Measurements from ENCODE around the gene XPA. TPM values are rescaled to one million over a fixed set of nuclear protein-coding genes. Genes with fewer than 3 reads are reported as not detected.
A peak's percentile ranks its signal among the peaks of the same experiment; 100 is the strongest.

The XPA gene
- total RNA-seq (2016; rRNA removed; fragmentation: Illumina TruSeq; extraction: Trizol) (12.5 and 15.2 TPM in 2 replicates), polyA plus RNA-seq (2011; rRNA removed) (2.3 and 2.5 TPM in 2 replicates), polyA minus RNA-seq (2011; rRNA and poly(A)+ RNA removed; ENCODE audit: low replicate concordance) (0.77 and 1.4 TPM in 2 replicates), Bru-seq, nascent RNA (percentile 89 among the genes with signal in this experiment), BruChase-seq, experiment 1, labeled RNA remaining after a 6-hour chase (percentile 70 among the genes with signal in this experiment), BruChase-seq, experiment 2, labeled RNA remaining after a 2-hour chase (percentile 79 among the genes with signal in this experiment)
- total RNA-seq (2016; cell fraction: cytosol; rRNA removed; fragmentation: Illumina TruSeq; extraction: Trizol; ENCODE audit: low read depth) = 6.3 TPM in 2 replicates
- 12.1 and 13.9 TPM in 2 replicates for total RNA-seq (2016; cell fraction: insoluble cytoplasmic fraction; rRNA removed; fragmentation: Illumina TruSeq; extraction: Trizol)
- 6.6 and 7.3 TPM in 2 replicates for total RNA-seq (2016; cell fraction: membrane; rRNA removed; fragmentation: Illumina TruSeq; extraction: Trizol)
- 14.5 and 16.6 TPM in 2 replicates for total RNA-seq (2016; cell fraction: nucleus; rRNA removed; fragmentation: Illumina TruSeq; extraction: Trizol)
- polyA plus RNA-seq (2011; cell fraction: cytosol; rRNA removed) = 1.2 and 1.4 TPM in 2 replicates
- 1.9 and 3.0 TPM in 2 replicates for polyA plus RNA-seq (2011; cell fraction: nucleus; rRNA removed)
- 8.1 and 11.3 TPM in 2 replicates for polyA plus RNA-seq (2012)
- 5.1 and 5.4 TPM in 2 replicates for polyA plus RNA-seq (2016; cell fraction: cytosol; fragmentation: Illumina TruSeq; extraction: Trizol; ENCODE audit: low read depth)
- polyA plus RNA-seq (2016; cell fraction: insoluble cytoplasmic fraction; fragmentation: Illumina TruSeq; extraction: Trizol; ENCODE audit: low read depth) = 14.8 and 17.1 TPM in 2 replicates
- polyA plus RNA-seq (2016; cell fraction: membrane; fragmentation: Illumina TruSeq; extraction: Trizol; ENCODE audit: low read depth) = 5.3 and 5.8 TPM in 2 replicates
- polyA plus RNA-seq (2016; cell fraction: nucleus; fragmentation: Illumina TruSeq; extraction: Trizol; ENCODE audit: insufficient read depth, low read depth) = 16.5 and 19.7 TPM in 2 replicates
- 1.3 and 3.5 TPM in 2 replicates for polyA minus RNA-seq (2011; cell fraction: cytosol; rRNA and poly(A)+ RNA removed)
- polyA minus RNA-seq (2011; cell fraction: nucleus; rRNA and poly(A)+ RNA removed) = 16.7 and 17.8 TPM in 2 replicates
- long read RNA-seq, experiment 1, transcript XPA-201 (6 exons, 1,417 nt) = major isoform, 17 of 35 reads
- long read RNA-seq, experiment 1, partial matches to known transcripts = 14 of 35 reads
- long read RNA-seq, experiment 1, other reads (novel, unspliced or antisense) = 3 of 35 reads
- long read RNA-seq, experiment 2, transcript XPA-201 (6 exons, 1,417 nt) = major isoform, 19 of 35 reads
- long read RNA-seq, experiment 2, partial matches to known transcripts = 11 of 35 reads
- long read RNA-seq, experiment 2, other reads (novel, unspliced or antisense) = 4 of 35 reads

DNA sequence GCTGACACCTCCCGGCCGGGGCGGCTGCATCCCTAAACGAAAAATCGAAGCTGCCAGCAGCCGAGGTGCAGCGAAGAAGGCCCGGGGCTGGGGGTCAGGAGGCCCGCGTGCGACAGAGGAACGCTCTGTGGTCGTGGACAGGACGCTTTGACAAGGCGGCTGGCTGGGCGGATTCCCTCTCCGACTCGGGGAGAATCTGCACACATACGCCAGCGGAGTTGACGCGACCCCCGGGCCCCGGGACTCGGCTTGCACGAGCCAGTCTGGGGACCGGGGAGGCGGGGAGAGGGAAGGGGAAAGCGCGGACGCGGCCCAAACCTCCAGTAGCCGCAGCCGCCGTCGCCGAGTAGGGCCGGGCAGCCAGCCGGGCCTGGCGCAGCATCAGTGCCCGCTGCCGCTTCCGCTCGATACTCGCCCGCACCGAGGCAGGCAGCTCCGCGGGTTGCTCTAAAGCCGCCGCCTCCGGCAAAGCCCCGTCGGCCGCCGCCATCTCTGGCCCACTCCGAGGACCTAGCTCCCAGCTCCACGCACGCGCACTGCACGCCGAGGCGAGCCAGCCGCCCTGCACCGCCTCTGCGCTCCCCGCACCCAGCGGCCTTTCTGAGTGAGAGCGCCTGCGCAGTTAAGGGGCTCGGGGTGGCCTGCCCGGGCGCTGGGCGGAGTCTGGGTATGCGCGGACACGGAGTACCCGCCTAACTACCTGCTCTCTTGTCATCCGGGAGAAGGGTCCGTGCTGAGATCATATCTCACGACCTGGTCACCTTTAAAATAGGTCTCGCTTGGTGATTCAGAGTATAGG is at the start of gene XPA:
Gene XPA, minus strand, starts transcription at position 538 of the 799 bp plus-strand sequence. Its CDS starts 48 bp downstream, at position 490.
- Histone ChIP-seq H2AFZ (ENCODE audit: low read length) (peak within 1 kb of the TSS; percentile 91), H3K4me1 (ENCODE audit: insufficient read depth, low read length) (peaks cover 66% of the 10 kb centered on the region), H3K79me2 (ENCODE audit: insufficient read depth, low read length) (peaks cover 34% of the 10 kb centered on the region), H3K36me3 (replicated peaks in 1 of 2; ENCODE audit: control insufficient read depth in 1 of 2, insufficient read depth in 2 of 2, low read length in 2 of 2) (no peaks in the 10 kb centered on the region; a peak in 1 of 5 replicates), H3K27me3 (ENCODE audit: control insufficient read depth in 1 of 2, insufficient read depth in 2 of 2, low read length in 2 of 2) (no peaks in the 10 kb centered on the region), H4K20me1 (ENCODE audit: insufficient read depth, low read length) (no peaks in the 10 kb centered on the region), H3K9ac (ENCODE audit: insufficient read depth, low read depth, low read length) (peak within 1 kb of the TSS; percentile 92), H3K9me3 (ENCODE audit: low read length) (no peaks in the 10 kb centered on the region), H3K4me2 (ENCODE audit: low read depth, low read length) (peak within 1 kb of the TSS; percentile 82), H3K4me3 (replicated peaks in 1 of 3; ENCODE audit: insufficient read depth in 1 of 3, low read depth in 2 of 3, low read length in 3 of 3) (peak within 1 kb of the TSS; percentile 83 to 86 (median 85)), H3K27ac (ENCODE audit: extremely low read length, insufficient read depth, low read length) (peak within 1 kb of the TSS; percentile 82)
- CTCF ChIA-PET (ENCODE audit: low intra/inter-chr PET ratio, low total read pairs) = no interaction called here
- in situ Hi-C loops (cut with HindIII; ENCODE audit: extremely low pct_ligation_motif_present, low pct_unique_long_range_greater_than_20kb) = no loop called here
- peak; percentile 80 for FAIRE-seq
- WGBS (ENCODE audit: low lambda C conversion rate) = 1% methylated on average over 44 of the region's 82 CpGs
- ATAC-seq = peak; percentile 95
- no TSS peak for BruUV-seq (replicated peaks)
- intact Hi-C loops (cut with micrococcal nuclease; ENCODE audit: unreplicated experiment) = no loop called here
- POLR2A ChIA-PET = interaction anchor here (1.0 to 2.8 kb wide), 15 partner anchors 9 to 531 kb away, joined by 3 to 20 read pairs (median 4); partner anchors contain the start of genes ANP32B, NANS, NCBP1 and TRMO
- DNase-seq (ENCODE audit: low spot score) = peak; percentile 92
- no peak for TF ChIP-seq ZFP37 (CRISPR knock-in tag; IDR thresholded peaks at IDR 0.05; ENCODE audit: borderline replicate concordance)
- no peak for TF ChIP-seq IRX3 (CRISPR knock-in tag; IDR thresholded peaks at IDR 0.05; ENCODE audit: borderline replicate concordance, low read depth)
- 0 out of 2 replicates have a peak, but pooled peaks have one; percentile 29 for TF ChIP-seq ZNF232 (CRISPR knock-in tag; IDR thresholded peaks at IDR 0.05; ENCODE audit: borderline replicate concordance)
- no peak for TF ChIP-seq RFX5 (IDR thresholded peaks at IDR 0.05; ENCODE audit: low read depth, low read length)
- TF ChIP-seq ZNF562 (CRISPR knock-in tag; IDR thresholded peaks at IDR 0.05; ENCODE audit: borderline replicate concordance) = no peak
- peak; percentile 6 for TF ChIP-seq TBL1XR1 (IDR thresholded peaks at IDR 0.05; ENCODE audit: borderline replicate concordance, low read length, partially characterized antibody)
- peak; percentile 78; the same call in 1 of the 2 replicates for TF ChIP-seq ZNF589 (CRISPR knock-in tag; conservative IDR thresholded peaks at IDR 0.05)
- no peak for TF ChIP-seq PHF5A (CRISPR knock-in tag; IDR thresholded peaks at IDR 0.05; ENCODE audit: low read depth, unreplicated experiment)
- no peak for TF ChIP-seq FLYWCH1 (CRISPR knock-in tag; IDR thresholded peaks at IDR 0.05)
- no peak for TF ChIP-seq MTA3 (CRISPR knock-in tag; IDR thresholded peaks at IDR 0.05)
- TF ChIP-seq, protein P1, sequence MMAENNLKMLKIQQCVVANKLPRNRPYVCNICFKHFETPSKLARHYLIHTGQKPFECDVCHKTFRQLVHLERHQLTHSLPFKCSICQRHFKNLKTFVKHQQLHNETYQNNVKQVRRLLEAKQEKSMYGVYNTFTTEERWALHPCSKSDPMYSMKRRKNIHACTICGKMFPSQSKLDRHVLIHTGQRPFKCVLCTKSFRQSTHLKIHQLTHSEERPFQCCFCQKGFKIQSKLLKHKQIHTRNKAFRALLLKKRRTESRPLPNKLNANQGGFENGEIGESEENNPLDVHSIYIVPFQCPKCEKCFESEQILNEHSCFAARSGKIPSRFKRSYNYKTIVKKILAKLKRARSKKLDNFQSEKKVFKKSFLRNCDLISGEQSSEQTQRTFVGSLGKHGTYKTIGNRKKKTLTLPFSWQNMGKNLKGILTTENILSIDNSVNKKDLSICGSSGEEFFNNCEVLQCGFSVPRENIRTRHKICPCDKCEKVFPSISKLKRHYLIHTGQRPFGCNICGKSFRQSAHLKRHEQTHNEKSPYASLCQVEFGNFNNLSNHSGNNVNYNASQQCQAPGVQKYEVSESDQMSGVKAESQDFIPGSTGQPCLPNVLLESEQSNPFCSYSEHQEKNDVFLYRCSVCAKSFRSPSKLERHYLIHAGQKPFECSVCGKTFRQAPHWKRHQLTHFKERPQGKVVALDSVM (CRISPR knock-in tag; IDR thresholded peaks at IDR 0.05) = peak; percentile 66
- peak; percentile 82 for TF ChIP-seq GABPB1 (CRISPR knock-in tag; IDR thresholded peaks at IDR 0.05)
- TF ChIP-seq ZNF850 (CRISPR knock-in tag; conservative IDR thresholded peaks at IDR 0.05) = no peak
- no peak for TF ChIP-seq ZNF354B (CRISPR knock-in tag; IDR thresholded peaks at IDR 0.05)
- TF ChIP-seq ZNF75D (CRISPR knock-in tag; IDR thresholded peaks at IDR 0.05; ENCODE audit: borderline replicate concordance) = no peak
- TF ChIP-seq POLR2AphosphoS5 (IDR thresholded peaks at IDR 0.05; ENCODE audit: low read depth, low read length) = peak; percentile 90
- peak; percentile 79; the same call in 1 of the 2 replicates for TF ChIP-seq ZNF780A (CRISPR knock-in tag; IDR thresholded peaks at IDR 0.05)

Measured in HepG2 (cell line).